Fibroblast of the conjunctiva (primary cell): Measurements from ENCODE around the gene CDC42EP4.
"Not testable (repeated sequence)": the region's sequence is repeated elsewhere in the genome, so short reads cannot be mapped to it uniquely, and the experiment has no call there.

ENCODE experiments used
- DNase-seq: peaks from one replicate; pipeline ENCODE4 v3.0.0-alpha.2; 2010; ENCODE audit warnings: low read depth

Gene CDC42EP4

DNA sequence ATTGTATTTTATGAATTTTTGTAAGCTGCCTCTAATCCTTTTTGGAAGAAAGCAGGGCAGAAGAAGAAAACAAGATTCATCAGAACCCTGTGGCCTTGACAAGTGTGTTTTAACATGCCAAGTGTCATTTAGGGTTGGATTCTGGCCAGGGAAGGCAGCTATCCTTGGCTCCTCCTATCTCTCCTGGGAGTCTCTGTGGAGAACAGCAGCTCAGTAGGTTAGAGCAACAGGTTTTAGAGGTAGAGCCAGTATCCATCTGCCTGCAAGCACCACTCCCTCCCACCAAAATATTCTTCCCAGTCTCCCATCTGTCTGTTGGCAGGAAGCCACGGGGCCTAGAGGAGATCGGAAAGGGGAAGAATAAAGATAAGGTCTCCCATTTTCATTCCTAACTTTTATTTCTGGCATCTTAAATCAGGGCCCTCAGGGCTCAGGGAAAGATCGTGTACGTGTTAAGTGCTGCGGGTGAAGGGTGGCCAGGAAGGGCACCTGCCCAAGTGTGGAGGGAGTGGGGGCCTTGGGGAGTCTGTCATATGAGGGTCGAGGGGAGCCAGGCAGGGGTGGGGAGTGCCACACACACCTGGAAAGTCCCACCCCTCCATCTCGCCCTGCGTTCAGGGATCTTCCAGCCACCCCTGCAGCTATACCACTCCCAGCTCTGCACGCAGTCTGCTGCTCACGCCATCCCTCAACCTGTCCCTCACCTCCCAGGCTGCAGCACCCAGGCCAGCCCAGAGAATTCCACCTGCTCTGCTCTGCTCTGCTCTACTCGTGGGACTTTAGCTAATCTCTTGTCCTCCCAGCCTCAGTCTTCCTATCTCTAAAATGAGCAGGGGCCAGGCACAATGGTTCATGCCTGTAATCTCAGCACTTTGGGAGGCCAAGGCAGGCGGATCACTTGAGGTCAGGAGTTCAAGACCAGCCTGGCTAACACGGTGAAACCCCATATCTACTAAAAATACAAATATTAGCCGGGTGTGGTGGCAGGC, 33.0 kb downstream of the CDC42EP4 start:
- DNase-seq, result no peak

DNA sequence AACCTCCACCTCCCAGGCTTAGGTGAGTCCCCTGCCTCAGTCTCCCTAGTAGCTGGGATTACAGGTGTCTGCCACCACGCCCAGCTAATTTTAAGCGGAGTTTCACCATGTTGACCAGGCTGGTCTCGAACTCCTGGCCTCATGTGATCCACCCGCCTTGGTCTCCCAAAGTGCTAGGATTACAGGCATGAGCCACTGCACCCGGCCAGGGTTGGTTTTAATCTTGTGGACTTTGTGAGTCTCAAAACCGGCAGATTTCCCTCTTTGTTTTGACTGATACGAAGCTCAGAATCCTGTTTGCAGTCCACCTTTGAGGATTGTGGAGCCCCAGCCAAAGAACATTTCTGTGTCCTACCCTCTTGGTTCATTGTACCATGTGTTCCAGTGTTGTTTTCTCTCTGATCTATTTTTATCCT, 33.7 kb downstream of the CDC42EP4 start:
- DNase-seq, result no peak

- DNase-seq, result no peak
These were observed 37.3 kb downstream of the CDC42EP4 start for GRCh38 chr17:73274490-73274889.

GRCh38 chr17:73272906-73273218, 38.9 kb downstream of the CDC42EP4 start:
- no peak for DNase-seq

DNA sequence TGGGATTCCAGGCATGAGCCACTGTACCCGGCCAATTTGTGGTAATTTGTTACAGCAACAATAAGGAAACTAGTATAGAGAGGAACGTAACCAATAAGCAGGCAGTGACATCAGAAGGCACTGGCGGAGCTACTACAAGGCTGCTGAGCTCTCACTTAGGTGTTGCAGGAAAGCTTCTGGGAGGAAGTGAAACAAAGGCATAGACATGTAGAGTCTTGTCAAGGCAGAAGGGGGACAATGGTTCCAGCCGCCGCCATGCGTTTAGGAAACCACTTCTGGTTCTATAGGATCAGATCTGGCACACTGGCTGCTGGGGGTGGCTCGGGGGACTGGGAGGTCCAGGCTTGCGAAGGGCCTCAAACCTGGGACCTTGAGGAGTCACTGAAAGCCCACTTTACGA, 40.7 kb downstream of the CDC42EP4 start:
- no peak for DNase-seq

DNA sequence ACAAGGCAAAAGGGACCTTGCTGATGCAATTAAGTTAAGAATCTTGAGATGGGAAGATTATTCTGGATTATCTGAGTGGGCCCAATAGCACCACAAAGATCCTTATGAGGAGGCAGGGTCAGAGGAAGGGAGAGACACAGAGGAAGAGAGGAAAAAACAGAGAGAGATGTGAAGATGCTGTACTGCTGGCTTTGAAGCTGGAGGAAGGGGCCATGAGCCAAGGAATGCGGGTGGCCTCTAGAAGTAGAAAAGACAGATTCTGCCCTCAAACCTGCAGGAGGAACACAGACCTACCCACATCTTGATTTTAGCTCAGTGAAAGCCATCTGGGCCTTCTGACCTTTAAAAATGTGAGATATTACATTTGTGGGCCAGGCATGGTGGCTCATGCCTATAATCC, 42.0 kb downstream of the CDC42EP4 start:
- DNase-seq, result no peak

GRCh38 chr17:73269329-73269615, 42.5 kb downstream of the CDC42EP4 start:
- DNase-seq, result no peak

- no peak for DNase-seq
These were observed 43.0 kb downstream of the CDC42EP4 start for GRCh38 chr17:73268582-73269328.

DNA sequence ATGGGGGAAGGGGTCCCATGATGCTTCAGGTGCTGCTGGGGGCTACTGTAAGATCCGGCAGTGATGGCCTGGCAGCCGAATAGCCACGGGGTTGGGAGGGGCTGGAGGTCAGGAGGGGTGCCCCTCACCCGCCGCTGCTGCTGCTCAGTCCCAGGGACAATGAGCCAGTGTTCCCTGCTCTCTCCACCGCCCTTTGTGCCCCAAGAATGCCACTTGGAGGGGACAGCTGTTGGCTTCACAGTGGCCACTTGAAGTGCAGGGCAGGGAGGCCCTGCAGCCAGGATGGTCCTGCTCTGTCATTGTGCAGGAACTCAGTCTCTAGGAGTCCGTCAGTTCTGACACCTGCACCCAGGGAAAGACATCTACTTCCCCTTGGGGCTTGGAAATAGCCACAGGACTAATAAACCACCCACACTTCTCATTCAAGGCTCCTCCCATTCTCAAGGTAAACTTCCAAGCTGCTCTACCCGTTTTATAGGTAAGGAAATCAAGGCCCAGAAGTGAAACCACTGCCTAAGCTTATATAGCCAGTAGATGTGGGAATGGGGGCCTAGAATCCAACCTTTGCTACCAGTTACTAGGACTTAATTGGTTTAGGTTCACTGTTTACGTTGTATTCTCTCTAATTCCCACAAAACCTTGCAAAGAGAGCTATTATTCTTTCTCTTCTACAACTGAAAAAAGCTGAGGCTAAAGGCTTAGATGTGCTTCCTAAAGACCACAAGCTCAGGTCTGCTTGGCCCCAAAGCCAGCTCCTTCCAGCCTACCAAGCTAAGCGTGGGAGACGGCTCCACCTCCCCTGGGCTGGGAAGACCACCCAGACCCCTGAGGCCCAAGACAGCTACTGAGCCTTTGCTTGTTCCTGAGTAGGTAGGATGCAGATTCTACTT, 43.9 kb downstream of the CDC42EP4 start:
- no peak for DNase-seq

- DNase-seq, result no peak
These were observed 45.0 kb downstream of the CDC42EP4 start for GRCh38 chr17:73266796-73267195.

DNA sequence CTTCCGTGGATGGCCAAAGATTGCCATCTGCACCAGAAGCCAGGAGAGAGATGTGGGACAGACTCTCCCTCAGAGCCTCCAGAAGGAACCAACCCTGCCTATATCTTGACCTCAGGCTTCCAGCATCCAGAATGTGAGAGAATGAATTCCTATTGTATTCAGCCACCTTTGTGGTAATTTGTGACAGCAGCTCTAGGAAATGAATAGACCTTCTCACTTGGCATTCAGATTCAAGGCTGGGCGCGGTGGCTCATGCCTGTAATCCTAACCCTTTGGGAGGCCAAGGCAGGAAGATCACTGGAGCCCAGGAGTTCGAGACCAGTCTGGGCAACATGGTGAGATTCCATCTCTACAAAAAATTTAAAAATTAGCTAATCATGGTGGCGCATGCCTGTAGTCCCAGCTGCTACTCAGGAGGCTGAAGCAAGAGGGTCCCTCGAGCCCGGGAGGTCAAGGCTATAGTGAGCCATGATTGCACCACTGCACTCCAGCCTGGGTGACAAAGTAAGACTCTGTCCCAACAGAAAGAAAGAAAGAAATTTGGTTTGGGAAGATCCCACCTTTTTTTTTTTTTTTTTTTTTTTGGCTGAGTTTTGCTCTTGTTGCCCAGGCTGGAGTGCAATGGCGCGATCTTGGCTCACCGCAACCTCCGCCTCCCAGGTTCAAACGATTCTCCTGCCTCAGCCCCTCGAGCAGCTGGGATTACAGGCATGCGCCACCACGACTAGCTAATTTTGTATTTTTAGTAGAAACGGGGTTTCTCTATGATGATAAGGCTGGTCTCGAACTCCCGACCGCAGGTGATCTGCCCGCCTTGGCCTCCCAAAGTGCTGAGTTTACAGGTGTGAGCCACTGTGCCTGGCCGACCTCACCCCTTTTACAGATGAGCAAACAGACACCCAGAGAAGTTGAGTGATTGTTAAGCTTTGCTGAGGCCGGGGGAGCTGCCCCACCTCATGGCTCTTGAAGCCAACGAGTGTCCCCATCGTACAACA, 45.9 kb downstream of the CDC42EP4 start:
- DNase-seq, result no peak

- DNase-seq, result not testable (repeated sequence)
These were observed 47.4 kb downstream of the CDC42EP4 start for GRCh38 chr17:73264448-73264847.

DNA sequence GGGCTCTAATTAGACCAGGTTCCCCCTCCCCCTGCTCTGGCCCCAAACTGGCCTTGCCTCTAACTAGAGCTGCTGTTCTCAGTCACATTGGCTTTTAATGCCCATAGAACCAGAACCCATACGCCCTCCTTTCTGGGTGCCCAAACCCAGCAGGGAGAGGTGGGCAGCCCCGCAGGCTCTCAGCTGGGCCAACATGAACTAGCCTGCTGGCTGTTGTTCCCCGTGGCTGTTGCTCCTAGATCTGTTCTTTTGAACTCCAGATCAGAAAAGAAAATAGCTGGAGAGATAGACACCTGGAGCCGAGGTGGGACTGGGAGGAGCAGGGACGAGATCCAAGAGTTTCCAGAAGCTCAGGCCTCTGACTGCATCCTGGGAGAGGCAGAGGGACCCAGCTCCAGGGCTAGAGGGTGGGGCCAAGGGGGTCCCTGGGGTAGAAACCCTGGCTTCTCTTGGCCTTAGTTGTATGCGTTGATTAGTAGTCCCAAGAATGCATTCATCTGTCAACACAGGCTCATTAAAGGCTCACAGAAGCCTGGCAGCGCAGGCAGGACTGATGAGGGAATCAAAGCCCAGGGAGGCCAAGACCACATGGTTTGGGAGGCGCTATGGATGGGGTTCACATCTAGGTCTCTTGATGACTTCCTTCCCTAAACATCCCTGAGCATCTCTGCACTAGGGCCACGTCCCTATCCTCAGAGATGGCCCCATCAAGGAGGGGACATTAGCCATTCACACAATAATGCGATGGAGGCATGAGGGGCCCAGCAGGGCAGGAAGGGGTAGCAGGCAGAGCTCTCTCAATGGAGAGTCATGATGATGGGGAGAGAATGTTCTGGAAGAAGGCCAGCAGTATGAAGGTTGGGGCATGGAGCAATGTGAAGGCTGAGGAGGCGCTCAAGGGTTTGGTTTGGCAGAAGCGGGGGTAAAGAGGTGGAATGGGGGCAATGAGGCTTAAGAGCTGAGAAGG, 48.8 kb downstream of the CDC42EP4 start:
- no peak for DNase-seq

GRCh38 chr17:73261952-73262675, 49.7 kb downstream of the CDC42EP4 start:
- DNase-seq, result no peak

GRCh38 chr17:73261617-73261951, 50.2 kb downstream of the CDC42EP4 start, which contains the start of gene CPSF4L:
TSS of gene CPSF4L (minus strand) at chr17:73261880. CDS start at chr17:73261818, 62 bp downstream.
- no peak for DNase-seq

- no peak for DNase-seq
These were observed 54.3 kb downstream of the CDC42EP4 start for GRCh38 chr17:73257516-73257915.

DNA sequence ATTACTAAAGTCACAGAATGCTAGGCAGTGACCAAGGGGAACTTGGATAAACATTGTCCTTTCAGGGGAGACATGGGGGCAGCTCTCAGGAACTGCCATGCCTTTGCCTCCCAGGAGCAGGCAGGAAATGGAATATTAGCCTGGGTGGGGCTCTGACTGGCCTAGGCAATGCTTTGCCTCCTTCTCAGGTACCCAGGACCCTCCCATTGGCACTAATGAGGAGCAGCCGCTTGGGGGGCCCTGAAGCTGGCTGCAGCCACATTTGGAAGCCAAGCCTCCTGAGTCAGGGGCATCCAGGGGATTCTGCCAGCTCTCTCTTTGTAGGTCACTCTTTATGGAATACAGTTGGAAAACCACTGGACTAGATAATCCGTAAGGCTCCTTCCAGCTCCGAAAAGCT, 55.6 kb downstream of the CDC42EP4 start:
- no peak for DNase-seq

- DNase-seq, result no peak
These were observed 56.1 kb downstream of the CDC42EP4 start for GRCh38 chr17:73255671-73256181.

GRCh38 chr17:73251871-73252270, 59.9 kb downstream of the CDC42EP4 start:
- no peak for DNase-seq
